Cerebellar cortex (tissue), 1 donor: ENCODE results near the gene STX19.
"Not testable (repeated sequence)": the region's sequence is repeated elsewhere in the genome, so short reads cannot be mapped to it uniquely, and the experiment has no call there.

Experiments used
- DNase-seq: peaks from one replicate; pipeline ENCODE4 v3.0.0-alpha.2; 2015; ENCODE audit warnings: low spot score

Gene STX19

GRCh38 chr3:93973131-93974126, 55.0 kb downstream of the STX19 start, which contains the start of gene PROS1:
Gene PROS1, minus strand, starts transcription at chr3:93973896. Its CDS starts 147 bp downstream, at chr3:93973749.
- DNase-seq, result peak; percentile 76

GRCh38 chr3:93969997-93970396, 58.4 kb downstream of the STX19 start:
- no peak for DNase-seq

- no peak for DNase-seq
These were observed 59.0 kb downstream of the STX19 start for GRCh38 chr3:93969443-93969842.

- DNase-seq, result not testable (repeated sequence)
These were observed 63.3 kb downstream of the STX19 start for GRCh38 chr3:93965106-93965505.
